ENCODE results near the gene BST1. TPM values are rescaled to one million over a fixed set of nuclear protein-coding genes. Genes with fewer than 3 reads are reported as not detected.

BST1 gene
- 5.2 and 6.5 TPM in 2 replicates for total RNA-seq

GRCh38 chr4:15702941-15703403, at the start of gene BST1:
Gene BST1, plus strand, starts transcription at chr4:15703065. Its CDS starts 80 bp downstream, at chr4:15703145.

GRCh38 chr4:15655223-15656037, 47.4 kb upstream of the BST1 start, which contains the start of gene FBXL5:
Gene FBXL5, minus strand, starts transcription at chr4:15655357. Its CDS starts 70 bp downstream, at chr4:15655287.

GRCh38 chr4:15681372-15682241, 21.3 kb upstream of the BST1 start, which contains the start of gene FAM200B:
Gene FAM200B, plus strand, starts transcription at chr4:15681827. Its CDS starts 5,151 bp downstream, at chr4:15686978.

GRCh38 chr4:15778289-15779241, 75.7 kb downstream of the BST1 start, which contains the start of gene CD38:
Gene CD38, plus strand, starts transcription at chr4:15778328. Its CDS starts 87 bp downstream, at chr4:15778415.

Other genes with a start within 250 kb of the BST1 start
- 3.9 and 4.7 TPM in 2 replicates for gene CC2D2A, start 233.2 kb upstream of the BST1 start, total RNA-seq
- gene FBXL5, start 47.7 kb upstream of the BST1 start, total RNA-seq, result 76.7 and 173 TPM in 2 replicates
- gene FAM200B, start 21.2 kb upstream of the BST1 start, total RNA-seq, result 14.6 and 16.1 TPM in 2 replicates
- under 0.01 TPM in 1 of 2 replicates, not detected in the other for gene CD38, start 75.3 kb downstream of the BST1 start, total RNA-seq
- gene FGFBP1, start 235.7 kb downstream of the BST1 start, total RNA-seq, result not detected in 2 replicates

All from epithelial cell of umbilical artery (primary cell).